ENCODE measurements around the gene REXO5.
"Not testable (repeated sequence)": the region's sequence is repeated elsewhere in the genome, so short reads cannot be mapped to it uniquely, and the experiment has no call there.

Gene REXO5

GRCh38 chr16:20806168-20807050 lies at the start of gene REXO5, which contains the start of gene ERI2:
TSS of gene REXO5 (plus strand) at chr16:20806527. CDS start at chr16:20806954, 427 bp downstream.
TSS of gene ERI2 (minus strand) at chr16:20806472. CDS start at chr16:20806430, 42 bp downstream.
- peak; percentile 96 for DNase-seq (ENCODE audit: low read depth)
- TF ChIP-seq CTCF (conservative IDR thresholded peaks at IDR 0.05; ENCODE audit: low read depth, low read length), result peak; percentile 70

GRCh38 chr16:20760346-20760745 lies 46.0 kb upstream of the REXO5 start:
- no peak overlapping the region for H3K4me3 ChIP-seq (ENCODE audit: low read depth, low read length)
- no peak for DNase-seq (ENCODE audit: low read depth)
- TF ChIP-seq CTCF (conservative IDR thresholded peaks at IDR 0.05; ENCODE audit: low read depth, low read length), result no peak

More at GRCh38 chr16:20806168-20807050, at the start of gene REXO5, which contains the start of gene ERI2:
- H3K4me3 ChIP-seq (ENCODE audit: low read depth, low read length), result peak within 1 kb of the TSS; percentile 87

- TF ChIP-seq CTCF (conservative IDR thresholded peaks at IDR 0.05; ENCODE audit: low read depth, low read length), result no peak
- H3K4me3 ChIP-seq (ENCODE audit: low read depth, low read length), result no peak overlapping the region
- no peak for DNase-seq (ENCODE audit: low read depth)
Measured at GRCh38 chr16:20761175-20761574, 45.2 kb upstream of the REXO5 start.

- DNase-seq (ENCODE audit: low read depth), result no peak
- no peak overlapping the region for H3K4me3 ChIP-seq (ENCODE audit: low read depth, low read length)
- no peak for TF ChIP-seq CTCF (conservative IDR thresholded peaks at IDR 0.05; ENCODE audit: low read depth, low read length)
Measured at GRCh38 chr16:20762404-20763123, 43.8 kb upstream of the REXO5 start.

GRCh38 chr16:20763461-20764232 lies 42.7 kb upstream of the REXO5 start, which contains the start of gene ACSM3:
TSS of gene ACSM3 (plus strand) at chr16:20764014. CDS start at chr16:20770035, 6,021 bp downstream.
- peak; percentile 91 for DNase-seq (ENCODE audit: low read depth)
- TF ChIP-seq CTCF (conservative IDR thresholded peaks at IDR 0.05; ENCODE audit: low read depth, low read length), result no peak
- H3K4me3 ChIP-seq (ENCODE audit: low read depth, low read length), result peak within 1 kb of the TSS; percentile 66

- not testable (repeated sequence) for H3K4me3 ChIP-seq (ENCODE audit: low read depth, low read length)
Measured at GRCh38 chr16:20764448-20764847, 41.9 kb upstream of the REXO5 start.

More at GRCh38 chr16:20764448-20764847, 41.9 kb upstream of the REXO5 start:
- DNase-seq (ENCODE audit: low read depth), result not testable (repeated sequence)
